ENCODE measurements around the gene ADAMTSL3.

DNA sequence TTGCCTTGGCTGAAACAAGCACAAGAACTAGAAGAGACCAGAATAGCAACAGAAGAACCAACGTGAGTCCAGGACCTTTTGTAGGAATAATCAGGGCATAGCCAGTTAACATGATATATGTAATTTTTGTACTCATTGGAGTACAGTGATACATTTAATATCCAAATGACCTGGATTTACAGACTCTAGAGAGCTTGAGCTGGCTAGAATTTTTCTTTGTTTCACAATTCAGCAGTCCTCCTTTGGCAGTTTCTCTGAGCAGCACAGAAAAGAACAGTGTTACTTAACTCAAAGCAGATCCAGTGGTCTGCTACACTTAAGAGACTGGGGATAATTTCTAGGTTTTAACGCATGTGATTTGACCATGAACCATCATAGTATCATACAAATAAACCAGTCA is 245.7 kb downstream of the ADAMTSL3 start:
- no peak for TF ChIP-seq POLR2A (IDR thresholded peaks at IDR 0.05)
- TF ChIP-seq, protein P1, sequence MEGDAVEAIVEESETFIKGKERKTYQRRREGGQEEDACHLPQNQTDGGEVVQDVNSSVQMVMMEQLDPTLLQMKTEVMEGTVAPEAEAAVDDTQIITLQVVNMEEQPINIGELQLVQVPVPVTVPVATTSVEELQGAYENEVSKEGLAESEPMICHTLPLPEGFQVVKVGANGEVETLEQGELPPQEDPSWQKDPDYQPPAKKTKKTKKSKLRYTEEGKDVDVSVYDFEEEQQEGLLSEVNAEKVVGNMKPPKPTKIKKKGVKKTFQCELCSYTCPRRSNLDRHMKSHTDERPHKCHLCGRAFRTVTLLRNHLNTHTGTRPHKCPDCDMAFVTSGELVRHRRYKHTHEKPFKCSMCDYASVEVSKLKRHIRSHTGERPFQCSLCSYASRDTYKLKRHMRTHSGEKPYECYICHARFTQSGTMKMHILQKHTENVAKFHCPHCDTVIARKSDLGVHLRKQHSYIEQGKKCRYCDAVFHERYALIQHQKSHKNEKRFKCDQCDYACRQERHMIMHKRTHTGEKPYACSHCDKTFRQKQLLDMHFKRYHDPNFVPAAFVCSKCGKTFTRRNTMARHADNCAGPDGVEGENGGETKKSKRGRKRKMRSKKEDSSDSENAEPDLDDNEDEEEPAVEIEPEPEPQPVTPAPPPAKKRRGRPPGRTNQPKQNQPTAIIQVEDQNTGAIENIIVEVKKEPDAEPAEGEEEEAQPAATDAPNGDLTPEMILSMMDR (IDR thresholded peaks at IDR 0.05): no peak
